HG03575 (cell line): ENCODE results near the gene RASSF9.

Source experiments
- ATAC-seq: cut with Tn5 transposase; IDR thresholded peaks from one replicate; pipeline ENCODE4 v1.9.1; 2021; ENCODE audit not compliant: unreplicated experiment, insufficient number of reproducible peaks, low FRiP score; ENCODE audit errors: extremely low read depth

The RASSF9 gene

DNA sequence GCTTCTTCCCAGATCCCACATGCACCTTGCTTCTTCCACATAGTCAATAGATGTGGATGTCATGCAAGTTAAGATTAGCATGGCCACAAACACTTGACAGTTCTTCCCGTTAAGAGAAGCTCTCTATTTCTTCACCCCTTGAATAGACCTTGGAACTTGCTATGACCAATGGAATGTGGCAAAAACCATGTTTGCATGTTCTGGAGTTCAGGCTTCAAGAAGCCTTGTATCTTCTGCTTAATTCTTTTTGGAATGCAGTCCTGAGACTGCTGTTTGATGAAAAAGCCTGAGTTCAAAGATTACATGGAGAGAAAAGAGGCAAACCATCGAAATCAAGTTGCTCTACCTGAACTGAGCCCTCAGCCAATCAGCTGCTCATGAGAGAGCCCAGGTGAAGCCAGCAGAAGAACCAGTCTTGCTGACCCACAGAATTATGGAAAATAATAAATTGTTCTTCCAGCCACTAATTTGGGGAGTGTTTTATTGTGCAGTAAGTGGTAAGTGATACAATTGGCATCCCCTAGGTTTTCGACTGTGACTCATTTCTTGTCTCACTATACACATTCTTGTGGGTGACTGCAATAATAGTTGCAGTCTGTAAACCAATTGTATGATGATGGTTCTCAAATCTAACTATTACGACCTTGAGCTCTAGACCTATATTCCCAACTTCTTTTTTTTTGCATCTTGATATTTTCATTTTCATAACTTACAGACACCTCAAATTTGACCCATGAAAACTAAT lies 12.6 kb downstream of the RASSF9 start:
- ATAC-seq, result no peak

DNA sequence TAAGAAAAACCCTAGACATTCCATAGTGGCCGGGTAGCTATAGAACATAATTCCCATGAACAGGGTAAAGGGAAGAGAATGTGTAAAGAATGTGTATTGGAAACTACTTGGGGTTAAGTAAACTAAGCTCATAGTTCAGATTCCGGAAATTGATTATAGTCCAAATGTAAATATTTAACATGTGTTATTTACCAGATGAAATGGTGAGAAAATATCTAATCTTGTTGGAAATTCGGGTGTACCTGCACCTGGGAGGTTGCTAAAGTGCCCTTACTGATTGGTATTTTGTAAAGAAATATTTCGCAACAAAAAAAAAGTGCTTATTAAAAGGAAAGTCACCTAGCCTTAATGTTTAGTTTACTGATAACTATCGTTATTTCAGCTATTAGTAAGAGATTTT lies 14.4 kb downstream of the RASSF9 start:
- no peak for ATAC-seq

DNA sequence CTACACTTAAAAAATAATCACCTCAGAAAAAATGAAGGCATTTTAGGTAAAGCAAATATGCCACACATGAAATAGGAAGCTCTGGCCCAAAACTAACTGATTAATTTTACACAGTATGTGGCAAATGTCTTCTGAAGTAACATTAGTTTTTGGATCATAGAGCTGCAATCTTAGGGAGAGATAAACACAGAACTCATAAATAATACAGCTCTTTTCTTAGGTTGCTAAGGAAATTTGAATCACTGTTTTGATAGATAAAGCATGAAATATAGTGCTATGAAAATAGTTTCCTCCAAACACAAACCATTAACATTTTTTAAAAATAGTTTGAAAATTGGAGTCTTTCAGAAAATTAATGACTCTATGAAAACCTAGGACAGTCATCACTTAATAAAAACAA lies 15.0 kb downstream of the RASSF9 start:
- ATAC-seq, result no peak

DNA sequence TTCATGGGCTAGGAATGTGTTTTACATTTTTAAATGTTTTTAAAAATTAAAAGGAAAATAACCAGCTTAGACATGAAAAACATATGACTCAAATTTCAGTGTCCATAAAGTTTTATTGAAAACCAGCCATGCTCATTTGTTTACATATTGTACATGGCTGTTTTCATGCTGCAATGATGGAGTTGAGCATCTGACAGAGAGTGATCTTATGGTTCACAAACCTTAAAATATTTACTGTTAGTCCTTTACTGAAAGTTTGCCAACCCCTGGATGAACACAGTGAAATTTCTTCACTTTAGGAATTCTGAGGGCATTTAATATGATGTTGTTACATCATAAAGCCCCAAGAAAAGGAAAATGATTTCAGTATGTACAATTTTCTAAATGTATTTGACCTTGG lies 16.1 kb downstream of the RASSF9 start:
- no peak for ATAC-seq

DNA sequence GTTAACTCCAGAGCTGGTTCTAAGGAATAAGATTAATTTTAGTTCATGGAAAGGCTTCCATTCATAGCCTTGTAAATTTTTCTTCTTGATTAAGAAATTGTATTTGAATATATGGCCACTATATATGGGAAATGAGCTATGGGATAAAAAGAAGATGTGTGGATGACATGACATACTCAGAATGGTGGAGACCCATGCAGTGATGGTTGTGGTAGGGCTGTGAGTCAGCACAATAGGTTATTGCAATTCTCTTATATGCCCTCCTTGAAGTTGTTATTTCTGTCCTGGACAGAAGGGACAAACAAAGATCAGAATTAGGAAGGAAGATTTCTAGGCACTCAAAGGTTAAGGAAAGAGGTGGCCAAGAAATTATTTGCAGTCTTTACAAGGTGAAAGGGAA lies 21.5 kb downstream of the RASSF9 start:
- no peak for ATAC-seq

DNA sequence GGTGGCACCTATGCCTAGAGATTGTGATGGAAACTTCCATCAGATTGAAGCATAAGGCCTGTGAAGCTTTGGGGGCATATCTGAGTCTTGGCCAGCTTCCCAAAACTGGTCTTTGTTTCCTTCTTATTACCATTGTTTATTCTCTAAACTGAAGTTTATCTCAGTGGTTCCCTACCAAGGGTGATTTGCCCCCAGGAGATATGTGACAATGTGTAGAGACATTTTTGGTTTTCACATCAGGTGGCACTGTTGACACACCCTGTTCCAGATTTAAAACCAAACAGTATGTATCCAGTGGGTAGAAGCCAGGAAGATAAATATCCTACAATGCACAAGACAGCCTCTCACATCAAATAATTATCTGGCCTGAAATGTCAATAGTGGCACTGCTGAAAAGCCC lies 22.1 kb downstream of the RASSF9 start:
- no peak for ATAC-seq

DNA sequence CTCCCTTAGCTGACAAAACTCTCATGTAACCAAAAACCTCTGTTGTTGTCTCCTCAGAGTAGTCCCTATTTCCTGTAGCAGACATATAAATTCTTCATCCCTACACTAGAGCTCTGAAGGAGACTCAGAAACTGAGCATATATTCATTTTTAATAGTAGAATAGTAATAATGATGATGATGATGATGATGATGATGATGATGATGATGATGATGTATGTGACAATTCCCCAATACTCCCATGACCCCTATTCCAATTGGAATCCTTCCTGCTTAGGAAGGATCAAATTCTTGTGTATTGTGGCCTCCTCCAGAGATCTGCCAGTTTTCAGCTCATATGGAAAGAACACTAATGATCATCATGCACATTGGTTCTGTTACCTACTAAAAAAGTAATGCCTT lies 26.7 kb downstream of the RASSF9 start:
- no peak for ATAC-seq

DNA sequence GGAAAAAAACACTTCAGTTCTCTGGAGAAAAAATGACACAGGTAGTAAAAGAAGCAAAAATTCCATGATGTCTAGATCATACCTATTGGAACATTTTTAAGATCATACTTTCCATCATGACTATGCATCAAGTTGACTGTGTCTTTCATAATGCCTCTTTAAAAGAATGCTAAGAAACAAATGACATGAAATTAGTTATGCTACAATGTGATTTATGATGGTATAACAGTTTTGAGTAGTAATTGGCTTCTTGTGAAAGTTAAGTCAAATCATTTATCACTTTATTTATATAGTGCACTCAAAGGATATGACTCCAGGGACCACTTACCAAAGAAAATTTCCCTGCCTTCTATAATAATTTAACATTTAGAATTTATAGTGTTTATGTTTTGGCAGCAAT lies 28.5 kb downstream of the RASSF9 start:
- ATAC-seq, result no peak

DNA sequence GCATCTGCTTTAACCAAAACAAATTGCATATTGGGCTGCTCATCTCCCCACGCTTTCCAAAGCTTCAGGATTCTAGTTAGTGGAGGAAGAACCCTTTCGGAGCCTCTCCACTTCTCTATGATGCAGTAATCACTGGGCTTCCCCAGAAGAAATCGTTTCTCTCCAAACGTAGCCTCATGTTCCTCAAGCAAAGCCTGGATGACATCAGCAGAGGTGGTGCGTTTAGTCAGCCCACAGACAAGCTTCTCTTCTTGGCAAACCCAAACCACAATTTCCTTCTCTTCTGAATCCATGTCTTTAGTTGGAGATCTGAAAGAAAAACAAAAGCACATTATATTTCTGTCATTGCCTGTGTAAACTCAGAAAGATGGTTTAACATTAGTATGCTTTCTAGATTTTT lies 30.6 kb downstream of the RASSF9 start:
- no peak for ATAC-seq

DNA sequence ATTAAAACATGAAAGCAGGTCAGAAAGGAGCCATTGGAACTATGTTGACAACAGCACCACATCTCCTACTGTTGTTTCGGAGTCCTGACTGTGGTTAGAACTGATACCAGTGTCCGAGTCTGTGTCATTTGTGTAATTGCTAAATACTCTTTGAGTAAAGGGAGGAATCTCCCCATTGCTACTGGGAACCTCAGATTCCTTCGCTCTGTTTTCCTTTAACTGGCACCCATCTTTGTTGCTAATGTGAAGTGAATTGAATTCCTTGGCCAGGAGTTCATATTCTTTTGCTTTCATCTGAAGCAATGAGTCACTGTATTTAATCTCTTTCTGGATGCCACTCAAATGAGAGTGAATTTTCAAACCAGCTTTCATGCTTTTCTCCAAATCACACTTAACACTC lies 31.5 kb downstream of the RASSF9 start:
- ATAC-seq, result no peak

DNA sequence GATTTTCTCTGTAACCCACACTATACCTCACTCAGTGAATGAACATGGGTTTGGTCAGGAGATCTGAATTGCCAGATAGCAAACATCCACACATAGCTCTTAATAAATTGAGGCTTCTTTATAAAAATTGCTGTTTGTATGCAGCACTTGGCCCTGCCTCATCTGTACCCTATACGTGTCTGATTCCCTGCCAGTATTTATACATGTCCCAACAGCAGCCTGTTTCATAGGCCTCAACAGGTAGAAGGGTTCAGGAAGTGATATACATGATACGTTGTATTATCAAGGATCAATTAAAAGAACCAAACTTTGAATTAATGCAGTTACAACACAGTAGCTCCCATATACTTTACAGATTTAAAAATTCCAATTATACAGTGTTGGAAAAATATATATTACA lies 32.3 kb downstream of the RASSF9 start:
- no peak for ATAC-seq

DNA sequence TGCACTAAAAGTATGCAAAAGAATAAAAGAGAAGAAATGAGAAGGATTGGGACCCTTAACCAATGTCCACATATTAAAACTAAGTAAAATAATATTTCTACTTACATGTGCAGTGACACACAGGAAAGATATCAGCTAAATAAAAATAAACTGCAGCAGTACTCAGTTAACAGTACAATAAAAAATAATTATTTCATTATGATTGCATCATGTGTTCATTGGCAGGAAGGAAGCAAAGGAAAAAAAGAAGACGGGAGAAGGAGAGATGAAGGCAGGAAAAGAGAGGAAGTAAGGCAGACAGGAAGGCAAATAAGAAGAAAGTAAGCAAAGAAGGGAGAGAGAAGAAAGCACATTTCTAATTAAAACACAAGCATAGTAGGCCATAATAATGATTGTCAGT lies 33.0 kb downstream of the RASSF9 start:
- ATAC-seq, result no peak

DNA sequence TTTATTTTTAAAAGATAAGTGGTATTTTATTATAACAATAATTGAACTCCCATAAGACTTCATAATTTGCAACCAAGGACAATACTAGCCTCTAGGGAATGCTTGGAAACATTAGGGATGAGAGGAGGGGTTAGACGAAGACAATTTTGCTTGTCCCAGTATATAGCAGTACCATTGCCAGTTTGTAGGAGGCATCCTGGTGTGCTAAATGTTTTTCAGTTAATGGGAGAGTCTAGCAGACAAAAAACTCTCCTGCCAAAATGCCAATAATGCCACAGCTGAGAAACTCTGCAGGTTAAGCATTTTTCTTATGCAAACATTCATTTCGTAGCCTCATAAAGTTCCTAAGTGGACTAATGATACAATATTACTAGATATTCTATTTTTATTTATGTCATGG lies 38.1 kb downstream of the RASSF9 start:
- no peak for ATAC-seq

DNA sequence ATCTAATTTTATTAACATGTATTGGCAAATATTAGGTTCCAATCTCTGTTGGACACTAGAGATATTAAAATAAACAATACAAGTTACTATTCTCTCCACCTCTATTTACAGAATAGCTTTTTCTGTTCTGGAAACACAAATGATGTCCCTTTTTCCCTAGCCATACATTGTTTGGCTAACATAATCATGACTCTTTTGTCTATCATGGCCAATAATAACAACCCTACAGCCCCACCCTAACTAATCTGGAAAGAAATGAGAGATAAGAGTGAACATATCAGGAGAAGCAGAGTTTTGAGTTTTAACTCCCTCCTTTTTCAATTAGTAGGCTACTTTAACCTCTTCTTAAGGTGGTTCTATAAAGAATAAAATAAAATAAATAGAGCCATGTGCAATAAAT lies 40.2 kb downstream of the RASSF9 start:
- ATAC-seq, result no peak

DNA sequence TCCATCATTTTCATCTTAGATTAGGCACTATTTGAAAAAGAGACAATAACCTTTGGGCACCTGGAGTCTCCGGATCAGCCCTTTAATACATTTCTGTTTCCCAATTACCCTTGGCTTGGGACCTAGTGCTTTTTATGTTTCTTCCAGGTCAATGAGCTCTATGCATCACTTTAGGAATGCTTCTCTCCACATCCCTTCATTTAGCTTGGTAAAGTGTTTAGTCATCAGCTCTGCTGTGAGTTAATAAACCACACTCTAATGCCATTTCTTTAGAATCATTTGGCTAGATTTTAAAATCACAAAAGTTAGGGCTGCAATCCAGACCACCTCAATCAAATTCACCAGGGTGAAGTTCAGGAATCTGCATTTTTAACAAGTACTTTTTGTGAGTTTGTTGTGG lies 41.7 kb downstream of the RASSF9 start:
- no peak for ATAC-seq

DNA sequence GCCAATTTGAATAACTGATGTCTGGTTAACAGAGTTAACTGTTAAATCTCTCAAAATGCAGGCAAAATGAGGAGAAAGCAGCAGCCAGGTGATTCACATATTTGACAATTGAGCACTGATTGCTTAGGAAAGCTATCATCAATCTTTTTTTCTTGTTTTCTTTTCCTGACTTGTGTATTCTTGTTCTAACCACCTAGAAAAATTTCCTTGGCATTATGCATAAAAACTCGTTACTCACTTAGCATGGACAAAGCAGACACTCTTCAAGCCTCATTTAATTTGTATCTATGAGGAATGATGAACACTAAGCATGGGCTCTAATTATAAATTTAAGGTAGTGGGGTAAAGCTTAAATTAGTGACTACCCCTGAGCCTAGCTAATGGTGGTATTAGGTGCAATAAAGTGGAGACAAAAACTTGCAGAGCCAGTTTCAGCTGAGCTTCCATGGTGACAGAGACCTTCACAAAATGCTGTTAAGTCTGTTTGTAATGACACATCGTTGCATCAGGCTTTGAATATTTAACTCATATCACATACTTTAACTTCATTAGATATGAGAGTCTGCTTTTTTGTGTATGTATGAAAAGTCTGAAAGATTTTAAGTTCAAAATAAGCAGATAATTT lies 52.0 kb downstream of the RASSF9 start:
- ATAC-seq, result no peak

DNA sequence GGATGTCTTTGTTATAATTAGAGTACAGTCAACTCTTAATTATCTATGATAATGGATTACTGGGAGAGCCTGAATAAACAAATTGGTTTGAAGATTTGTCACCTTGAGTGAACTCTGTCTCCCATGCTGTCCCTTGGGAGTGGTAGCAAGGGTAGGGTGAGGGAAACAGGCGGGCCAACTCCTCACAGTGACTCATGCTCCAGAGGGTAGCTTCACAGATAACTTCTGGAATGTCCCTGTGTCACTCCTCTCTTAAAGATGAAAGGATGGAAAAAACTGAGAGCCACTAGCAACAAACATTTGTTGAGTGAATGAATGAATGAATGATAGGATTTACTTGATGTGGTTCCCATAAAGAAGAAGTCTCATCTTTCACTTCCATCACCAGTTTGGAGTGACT lies 53.5 kb downstream of the RASSF9 start:
- ATAC-seq, result no peak

DNA sequence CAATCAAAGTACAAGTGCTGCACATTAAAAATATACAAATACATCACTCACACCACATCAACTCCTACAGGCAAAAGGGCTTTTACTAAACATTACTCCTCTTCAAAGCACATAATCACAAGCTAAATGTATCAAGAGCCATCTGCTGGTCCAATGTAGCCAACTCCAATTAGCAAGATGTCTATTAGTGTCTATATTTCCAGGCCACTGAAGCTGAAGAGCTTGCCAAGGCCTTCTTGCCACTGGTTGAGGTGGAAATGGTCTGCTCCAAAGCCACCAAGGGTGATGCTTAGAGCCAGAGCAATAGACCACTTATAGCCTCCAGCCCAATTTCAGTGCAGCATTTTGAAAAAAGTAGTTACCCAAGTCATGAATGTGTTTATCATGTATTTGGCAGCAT lies 54.4 kb downstream of the RASSF9 start:
- ATAC-seq, result no peak

DNA sequence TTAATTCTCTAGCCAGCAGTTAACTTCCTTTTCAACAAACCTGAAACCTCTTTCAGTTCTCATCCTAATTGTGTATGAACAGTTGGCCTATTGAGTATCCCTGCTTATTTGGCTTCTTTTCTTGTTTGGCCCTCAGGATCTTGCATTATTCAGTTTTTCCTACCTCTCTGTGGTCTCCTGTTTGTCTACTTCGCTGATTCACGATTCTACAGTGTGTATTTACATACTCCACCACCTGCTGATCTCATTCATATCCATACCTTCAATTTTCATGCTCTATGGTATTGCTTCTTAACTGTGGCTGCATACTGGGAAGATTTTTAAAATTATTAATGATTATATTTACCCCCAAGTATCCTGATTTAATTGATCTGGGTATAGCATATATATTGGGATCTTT lies 56.4 kb downstream of the RASSF9 start:
- ATAC-seq, result no peak

DNA sequence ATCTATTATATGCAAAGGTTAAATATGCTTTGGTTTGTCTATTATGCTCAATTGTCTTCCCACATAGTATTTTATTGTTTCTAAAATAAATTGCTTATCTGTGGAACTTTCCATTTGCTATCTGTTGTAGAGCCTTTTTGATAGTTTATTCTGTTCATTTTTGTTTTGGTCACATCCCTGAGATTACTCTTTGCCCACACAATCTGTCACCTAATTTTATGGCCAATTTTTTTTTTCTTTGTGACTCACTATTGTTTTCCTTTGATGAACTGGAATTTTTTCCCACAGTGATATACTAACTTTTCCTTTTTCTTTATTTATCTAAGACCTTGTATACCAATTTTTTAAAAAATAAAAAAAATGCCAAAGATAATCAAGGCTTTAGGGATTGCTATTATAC lies 61.1 kb downstream of the RASSF9 start:
- no peak for ATAC-seq

DNA sequence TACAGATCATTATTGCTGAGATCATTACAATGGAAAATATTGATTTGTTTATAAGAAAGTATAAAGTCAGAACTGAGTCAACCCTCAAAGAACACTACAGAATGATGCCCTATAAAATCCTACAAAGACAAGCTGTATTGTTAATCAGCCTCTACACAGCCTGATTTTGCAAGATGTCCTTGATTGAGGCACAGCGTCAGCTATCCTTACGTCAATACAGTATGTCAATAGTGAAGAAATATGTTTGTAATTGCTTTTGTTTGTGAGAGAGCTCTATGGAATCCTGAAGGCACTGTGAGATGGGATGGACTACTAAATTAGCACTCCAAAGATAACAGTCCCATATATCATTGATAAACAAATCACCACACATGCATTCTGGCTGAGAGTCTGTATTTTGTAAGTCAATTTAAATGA lies 70.7 kb downstream of the RASSF9 start:
- ATAC-seq, result no peak
